HG03064 (cell line): ENCODE results near the gene DNAJB5.
"Not testable (repeated sequence)": the region's sequence is repeated elsewhere in the genome, so short reads cannot be mapped to it uniquely, and the experiment has no call there.

Experiments
- ATAC-seq: cut with Tn5 transposase; IDR thresholded peaks from one replicate; pipeline ENCODE4 v1.9.1; 2021; ENCODE audit warnings: low read depth; ENCODE audit not compliant: unreplicated experiment

DNAJB5 gene

GRCh38 chr9:34989003-34989945 lies at the start of gene DNAJB5:
DNAJB5 (plus strand) TSS chr9:34989745; CDS start chr9:34990631, 886 bp downstream.
- ATAC-seq, result peak; percentile 90

GRCh38 chr9:34939989-34940388 lies 49.6 kb upstream of the DNAJB5 start:
- ATAC-seq, result not testable (repeated sequence)

GRCh38 chr9:34948451-34948850 lies 41.1 kb upstream of the DNAJB5 start:
- no peak for ATAC-seq

- ATAC-seq, result no peak
Measured at GRCh38 chr9:34954225-34954624, 35.3 kb upstream of the DNAJB5 start.

GRCh38 chr9:34956066-34956465 lies 33.5 kb upstream of the DNAJB5 start:
- ATAC-seq, result not testable (repeated sequence)

- ATAC-seq, result peak; percentile 56
Measured at GRCh38 chr9:34956648-34957047, 32.9 kb upstream of the DNAJB5 start.

- no peak for ATAC-seq
Measured at GRCh38 chr9:34957492-34958410, 31.8 kb upstream of the DNAJB5 start, which contains the start of gene PHF24. PHF24 (plus strand) TSS chr9:34958285; CDS start chr9:34971299, 13,014 bp downstream.

- no peak for ATAC-seq
Measured at GRCh38 chr9:34958411-34958982, 31.0 kb upstream of the DNAJB5 start.

- no peak for ATAC-seq
Measured at GRCh38 chr9:34959461-34959860, 30.1 kb upstream of the DNAJB5 start.

GRCh38 chr9:34961574-34962490 lies 27.7 kb upstream of the DNAJB5 start:
- ATAC-seq, result no peak

GRCh38 chr9:34962546-34962945 lies 27.0 kb upstream of the DNAJB5 start:
- ATAC-seq, result no peak

GRCh38 chr9:34963552-34963951 lies 26.0 kb upstream of the DNAJB5 start:
- no peak for ATAC-seq

GRCh38 chr9:34964458-34964857 lies 25.1 kb upstream of the DNAJB5 start:
- ATAC-seq, result no peak

- ATAC-seq, result no peak
Measured at GRCh38 chr9:34971146-34971811, 18.3 kb upstream of the DNAJB5 start.

- ATAC-seq, result no peak
Measured at GRCh38 chr9:34974664-34975063, 14.9 kb upstream of the DNAJB5 start.

- ATAC-seq, result no peak
Measured at GRCh38 chr9:34976441-34976840, 13.1 kb upstream of the DNAJB5 start.

GRCh38 chr9:34976992-34977391 lies 12.6 kb upstream of the DNAJB5 start:
- no peak for ATAC-seq

GRCh38 chr9:34980181-34980761 lies 9.3 kb upstream of the DNAJB5 start:
- ATAC-seq, result no peak

GRCh38 chr9:34982361-34982760 lies 7.2 kb upstream of the DNAJB5 start:
- ATAC-seq, result no peak
